HepG2 (cell line): ENCODE measurements around the gene GJB1. TPM values are rescaled to one million over a fixed set of nuclear protein-coding genes. Genes with fewer than 3 reads are reported as not detected.

ENCODE experiments used
- ATAC-seq: fragments of 200-7000 bp; cut with Tn5 transposase; 3 replicates; pipeline ENCODE4 v1.9.1; 2020; ENCODE audit warnings: mild to moderate bottlenecking, moderate library complexity
- Bru-seq: library from RNA; stranded (reverse); fragments of 400-500 nt; gene quantifications from one replicate; lab custom pipeline; 2021; lab: Mats Ljungman, UMichigan
- BruChase-seq, 2 experiments: library from RNA; stranded (reverse); fragments of 400-500 nt; gene quantifications; one replicate each; lab custom pipeline; 2021; lab: Mats Ljungman, UMichigan
- BruUV-seq: library from RNA; stranded (reverse); fragments of 400-500 nt; replicated peaks from 2 replicates; lab custom pipeline; 2021; lab: Mats Ljungman, UMichigan
- CTCF ChIA-PET: fragments of 300-600 bp; formaldehyde crosslinking; extraction: SDS; loops from one replicate; lab custom pipeline; 2021; ENCODE audit warnings: low total read pairs, inconsistent platforms, low intra/inter-chr PET ratio; lab: Yijun Ruan, JAX
- POLR2A ChIA-PET: fragments of 350-600 bp; sonication (Branson Sonifier 250); formaldehyde crosslinking; loops from one replicate; lab custom pipeline; 2020; ENCODE audit warnings: antibody characterized with exemption, inconsistent platforms; lab: Yijun Ruan, JAX
- DNase-seq: peaks from one replicate; pipeline ENCODE4 v3.0.0-alpha.2; 2015; ENCODE audit warnings: low spot score
- FAIRE-seq: peaks from 3 replicates; lab custom pipeline; 2011; peaks lifted over from hg19 to GRCh38; lab: Jason Lieb, UNC
- H2AFZ ChIP-seq: one replicate; pipeline ENCODE4 v1.6.1; 2011; ENCODE audit warnings: low read length, inconsistent platforms
- H3K27ac ChIP-seq: fragments of 300-600 bp; 3 replicates; pipeline ENCODE4 v1.8.0; 2011; ENCODE audit warnings: mixed run types, mild to moderate bottlenecking, mixed read lengths, low read length, inconsistent platforms; ENCODE audit not compliant: insufficient read depth; ENCODE audit errors: extremely low read length
- H3K27me3 ChIP-seq, 2 experiments: fragments of 200-600 bp in 1 of 2; 2 replicates in 1 of 2; 3 replicates in 1 of 2; pipeline versions ENCODE4 v1.6.0 to v1.8.0; 2011; ENCODE audit warnings: low read length in 2 of 2, mild to moderate bottlenecking in 2 of 2, moderate library complexity in 2 of 2, inconsistent platforms in 1 of 2; ENCODE audit not compliant: insufficient read depth in 2 of 2, control insufficient read depth in 1 of 2
- H3K36me3 ChIP-seq, 2 experiments: fragments of 200-600 bp in 1 of 2; replicated peaks in 1 of 2; 2 replicates in 1 of 2; 3 replicates in 1 of 2; pipeline versions ENCODE4 v1.5.1 to v1.8.0; 2011; ENCODE audit warnings: low read length in 2 of 2, inconsistent platforms in 1 of 2; ENCODE audit not compliant: insufficient read depth in 2 of 2, control insufficient read depth in 1 of 2
- H3K4me1 ChIP-seq: 2 replicates; pipeline ENCODE4 v1.5.1; 2012; ENCODE audit warnings: low read length, inconsistent platforms; ENCODE audit not compliant: insufficient read depth
- H3K4me2 ChIP-seq: 2 replicates; pipeline ENCODE4 v1.6.0; 2011; ENCODE audit warnings: low read depth, low read length, inconsistent platforms
- H3K4me3 ChIP-seq, 3 experiments: fragments of 200-600 bp in 1 of 3; sonication (generic), shearing (Covaris generic) in 1 of 3; replicated peaks in 1 of 3; 2 replicates each; pipeline ENCODE4 v1.5.1; 2011 to 2016; ENCODE audit warnings: low read length in 3 of 3, inconsistent platforms in 2 of 3, low read depth in 2 of 3, mild to moderate bottlenecking in 2 of 3, control low read depth in 1 of 3, mixed read lengths in 1 of 3; ENCODE audit not compliant: insufficient read depth in 1 of 3
- H3K79me2 ChIP-seq: one replicate; pipeline ENCODE4 v1.6.1; 2011; ENCODE audit warnings: low read length, inconsistent platforms; ENCODE audit not compliant: insufficient read depth
- H3K9ac ChIP-seq: 2 replicates; pipeline ENCODE4 v1.6.0; 2011; ENCODE audit warnings: mild to moderate bottlenecking, low read depth, low read length, inconsistent platforms; ENCODE audit not compliant: insufficient read depth
- H3K9me3 ChIP-seq: 2 replicates; pipeline ENCODE4 v1.5.1; 2012; ENCODE audit warnings: mild to moderate bottlenecking, low read length
- H4K20me1 ChIP-seq: 2 replicates; pipeline ENCODE4 v1.6.0; 2011; ENCODE audit warnings: inconsistent platforms, mild to moderate bottlenecking, low read length, moderate library complexity; ENCODE audit not compliant: insufficient read depth
- E2F5 ChIP-seq: sonication (generic); formaldehyde crosslinking; conservative IDR thresholded peaks from 2 replicates; pipeline ENCODE4 v1.4.0; 2020; ENCODE audit warnings: missing genetic modification reagents
- GATAD2A ChIP-seq: IDR thresholded peaks from 2 replicates; pipeline ENCODE4 v1.6.1; 2016
- HNRNPL ChIP-seq: fragments of 200-400 bp; formaldehyde crosslinking; IDR thresholded peaks from 2 replicates; pipeline ENCODE4 v1.6.1; 2017; ENCODE audit warnings: mild to moderate bottlenecking, low read depth, low read length
- HOXD1 ChIP-seq: sonication (generic); formaldehyde crosslinking; IDR thresholded peaks from 2 replicates; pipeline ENCODE4 v1.5.0; 2020; ENCODE audit warnings: missing genetic modification reagents
- RBFOX2 ChIP-seq: fragments of 200-400 bp; formaldehyde crosslinking; IDR thresholded peaks from 2 replicates; pipeline ENCODE4 v1.6.1; 2017; ENCODE audit warnings: low read depth, mild to moderate bottlenecking, low read length
- SRSF1 ChIP-seq: fragments of 200-400 bp; formaldehyde crosslinking; optimal IDR thresholded peaks from 2 replicates; pipeline ENCODE3; 2017; ENCODE audit warnings: mild to moderate bottlenecking, low read depth, low read length, moderate library complexity
- ZBTB43 ChIP-seq: sonication (generic); formaldehyde crosslinking; conservative IDR thresholded peaks from 2 replicates; pipeline ENCODE4 v1.4.0; 2020; ENCODE audit warnings: missing genetic modification reagents
- ZBTB8A ChIP-seq: sonication (generic); formaldehyde crosslinking; IDR thresholded peaks from 2 replicates; pipeline ENCODE4 v1.4.0; 2020; ENCODE audit warnings: mild to moderate bottlenecking, low read depth, missing genetic modification reagents, borderline replicate concordance
- ZMAT5 ChIP-seq: sonication (generic); formaldehyde crosslinking; IDR thresholded peaks from 2 replicates; pipeline ENCODE4 v1.5.0; 2020; ENCODE audit warnings: mild to moderate bottlenecking, low read depth, missing genetic modification reagents, borderline replicate concordance
- ZNF569 ChIP-seq: sonication (generic); formaldehyde crosslinking; IDR thresholded peaks from 2 replicates; pipeline ENCODE4 v1.5.0; 2020; ENCODE audit warnings: mild to moderate bottlenecking, missing genetic modification reagents, moderate library complexity, borderline replicate concordance
- ZNF572 ChIP-seq: sonication (generic); formaldehyde crosslinking; IDR thresholded peaks from 2 replicates; pipeline ENCODE4 v1.5.1; 2020; ENCODE audit warnings: mild to moderate bottlenecking, missing genetic modification reagents
- WGBS: methylation state at CpG from one replicate; pipeline ENCODE4 v1.1.6; 2017; ENCODE audit warnings: low lambda C conversion rate; 5-methylcytosine and 5-hydroxymethylcytosine counted together
- in situ Hi-C: cut with HindIII; loops from 2 replicates; pipeline ENCODE4 v1.10.0; 2017; ENCODE audit warnings: low pct_unique_long_range_greater_than_20kb; ENCODE audit not compliant: extremely low pct_ligation_motif_present
- intact Hi-C: fragments of 100-400 bp; cut with micrococcal nuclease; formaldehyde crosslinking; loops from one replicate; pipeline ENCODE4 v1.10.0; 2022; ENCODE audit not compliant: unreplicated experiment
- long read RNA-seq, 2 experiments: library from RNA in 1 of 2; library from polyadenylated mRNA in 1 of 2; stranded (forward) in 1 of 2; unstranded in 1 of 2; transcript quantifications; one replicate each; pipeline ENCODE4 v2.0.0, GENCODE V29; 2019 to 2022
- polyA minus RNA-seq, 3 experiments: library from RNA; depleted of rRNA, polyadenylated mRNA; stranded (reverse); fragments of >200 nt; gene quantifications; 2 replicates each; pipeline ENCODE4 v1.2.3, GENCODE V29; 2011; ENCODE audit warnings: low replicate concordance in 1 of 3
- polyA plus RNA-seq, 8 experiments: library from polyadenylated mRNA; depleted of rRNA in 3 of 8; stranded (reverse) in 7 of 8; unstranded in 1 of 8; fragments of >200 nt; fragmentation: Illumina TruSeq in 4 of 8; extraction: Trizol in 4 of 8; gene quantifications; 2 replicates each; pipeline versions ENCODE4 v1.2.1 to v1.2.3, GENCODE V29; 2011 to 2016; ENCODE audit warnings: low read depth in 4 of 8, missing spikeins in 1 of 8, mixed read lengths in 1 of 8; ENCODE audit not compliant: insufficient read depth in 1 of 8
- total RNA-seq, 5 experiments: library from RNA; depleted of rRNA; stranded (reverse); fragments of >200 nt; fragmentation: Illumina TruSeq; extraction: Trizol; gene quantifications; 2 replicates each; pipeline ENCODE4 v1.2.3, GENCODE V29; 2016; ENCODE audit warnings: low read depth in 1 of 5
- TF ChIP-seq, protein P1 (sequence below): sonication (generic); formaldehyde crosslinking; IDR thresholded peaks from 2 replicates; pipeline ENCODE4 v1.5.1; 2020; ENCODE audit warnings: mild to moderate bottlenecking, missing genetic modification reagents, moderate library complexity

Gene GJB1
- total RNA-seq (2016; rRNA removed; fragmentation: Illumina TruSeq; extraction: Trizol): 47.8 and 111 TPM in 2 replicates
- 30.0 and 31.9 TPM in 2 replicates for total RNA-seq (2016; cell fraction: cytosol; rRNA removed; fragmentation: Illumina TruSeq; extraction: Trizol; ENCODE audit: low read depth)
- 43.6 and 115 TPM in 2 replicates for total RNA-seq (2016; cell fraction: insoluble cytoplasmic fraction; rRNA removed; fragmentation: Illumina TruSeq; extraction: Trizol)
- total RNA-seq (2016; cell fraction: membrane; rRNA removed; fragmentation: Illumina TruSeq; extraction: Trizol): 50.9 and 52.8 TPM in 2 replicates
- 68.5 and 79.5 TPM in 2 replicates for total RNA-seq (2016; cell fraction: nucleus; rRNA removed; fragmentation: Illumina TruSeq; extraction: Trizol)
- polyA plus RNA-seq (2011; rRNA removed): 161 and 197 TPM in 2 replicates
- 307 and 330 TPM in 2 replicates for polyA plus RNA-seq (2011; cell fraction: cytosol; rRNA removed)
- 86.1 and 111 TPM in 2 replicates for polyA plus RNA-seq (2011; cell fraction: nucleus; rRNA removed)
- 102 and 110 TPM in 2 replicates for polyA plus RNA-seq (2012)
- polyA plus RNA-seq (2016; cell fraction: cytosol; fragmentation: Illumina TruSeq; extraction: Trizol; ENCODE audit: low read depth): 39.6 and 40.8 TPM in 2 replicates
- 45.8 and 50.6 TPM in 2 replicates for polyA plus RNA-seq (2016; cell fraction: insoluble cytoplasmic fraction; fragmentation: Illumina TruSeq; extraction: Trizol; ENCODE audit: low read depth)
- polyA plus RNA-seq (2016; cell fraction: membrane; fragmentation: Illumina TruSeq; extraction: Trizol; ENCODE audit: low read depth): 50.7 and 51.5 TPM in 2 replicates
- polyA plus RNA-seq (2016; cell fraction: nucleus; fragmentation: Illumina TruSeq; extraction: Trizol; ENCODE audit: insufficient read depth, low read depth): 115 and 127 TPM in 2 replicates
- polyA minus RNA-seq (2011; rRNA and poly(A)+ RNA removed; ENCODE audit: low replicate concordance): 332 TPM in 1 of 2 replicates, not detected in the other
- polyA minus RNA-seq (2011; cell fraction: cytosol; rRNA and poly(A)+ RNA removed): 64.5 and 82.6 TPM in 2 replicates
- polyA minus RNA-seq (2011; cell fraction: nucleus; rRNA and poly(A)+ RNA removed): 18.2 and 29.2 TPM in 2 replicates
- percentile 68 among the genes with signal in this experiment for Bru-seq, nascent RNA
- BruChase-seq, experiment 1, labeled RNA remaining after a 6-hour chase: percentile 70 among the genes with signal in this experiment
- percentile 63 among the genes with signal in this experiment for BruChase-seq, experiment 2, labeled RNA remaining after a 2-hour chase
- long read RNA-seq, experiment 1, transcript GJB1-207 (2 exons, 1,603 nt): major isoform, 180 of 200 reads
- long read RNA-seq, experiment 1, partial matches to known transcripts: 15 of 200 reads
- long read RNA-seq, experiment 1, other reads (novel, unspliced or antisense): 4 of 200 reads
- long read RNA-seq, experiment 2, transcript GJB1-207 (2 exons, 1,603 nt): major isoform, 137 of 187 reads
- long read RNA-seq, experiment 2, partial matches to known transcripts: 39 of 187 reads
- long read RNA-seq, experiment 2, other reads (novel, unspliced or antisense): 2 of 187 reads

GRCh38 chrX:71222929-71223328, at the start of gene GJB1:
GJB1 (plus strand) TSS chrX:71223224; CDS start chrX:71223708, 484 bp downstream.
- Histone ChIP-seq H3K36me3 (no peaks in the 10 kb centered on the region), H4K20me1 (no peaks in the 10 kb centered on the region), H3K27me3 (no peaks in the 10 kb centered on the region), H3K9me3 (no peaks in the 10 kb centered on the region), H2AFZ (no peak within 1 kb of the TSS), H3K4me3 (no peak within 1 kb of the TSS), H3K27ac (peak within 1 kb of the TSS; percentile 78), H3K4me1 (peaks cover 77% of the 10 kb centered on the region), H3K4me2 (peak within 1 kb of the TSS; percentile 61; the same call in 1 of the 2 replicates), H3K9ac (no peak within 1 kb of the TSS), H3K79me2 (peaks cover 6% of the 10 kb centered on the region)
- FAIRE-seq (no peak), DNase-seq (no peak), ATAC-seq (no peak)
- in situ Hi-C loops: loop anchor here (10.0 kb wide), 1 partner anchor 62 kb away; the partner anchor contains the start of gene NONO
- BruUV-seq: no TSS peak
- 82% methylated on average over 16 of the region's 18 CpGs for WGBS
- POLR2A ChIA-PET: interaction anchor here (1.0 to 7.1 kb wide), 2 partner anchors 8 to 41 kb away, joined by 3 to 61 read pairs; no protein-coding TSS in a partner anchor
- intact Hi-C loops: no loop called here
- CTCF ChIA-PET: no interaction called here
- TF ChIP-seq HOXD1 (CRISPR knock-in tag) (no peak), SRSF1 (peak; percentile 92), HNRNPL (peak; percentile 82; the same call in 1 of the 2 replicates), RBFOX2 (peak; percentile 50), E2F5 (CRISPR knock-in tag) (no peak), ZNF569 (CRISPR knock-in tag) (no peak), ZMAT5 (no peak), ZNF572 (CRISPR knock-in tag) (no peak), GATAD2A (CRISPR knock-in tag) (no peak), ZBTB43 (no peak), ZBTB8A (no peak)
- TF ChIP-seq, protein P1, sequence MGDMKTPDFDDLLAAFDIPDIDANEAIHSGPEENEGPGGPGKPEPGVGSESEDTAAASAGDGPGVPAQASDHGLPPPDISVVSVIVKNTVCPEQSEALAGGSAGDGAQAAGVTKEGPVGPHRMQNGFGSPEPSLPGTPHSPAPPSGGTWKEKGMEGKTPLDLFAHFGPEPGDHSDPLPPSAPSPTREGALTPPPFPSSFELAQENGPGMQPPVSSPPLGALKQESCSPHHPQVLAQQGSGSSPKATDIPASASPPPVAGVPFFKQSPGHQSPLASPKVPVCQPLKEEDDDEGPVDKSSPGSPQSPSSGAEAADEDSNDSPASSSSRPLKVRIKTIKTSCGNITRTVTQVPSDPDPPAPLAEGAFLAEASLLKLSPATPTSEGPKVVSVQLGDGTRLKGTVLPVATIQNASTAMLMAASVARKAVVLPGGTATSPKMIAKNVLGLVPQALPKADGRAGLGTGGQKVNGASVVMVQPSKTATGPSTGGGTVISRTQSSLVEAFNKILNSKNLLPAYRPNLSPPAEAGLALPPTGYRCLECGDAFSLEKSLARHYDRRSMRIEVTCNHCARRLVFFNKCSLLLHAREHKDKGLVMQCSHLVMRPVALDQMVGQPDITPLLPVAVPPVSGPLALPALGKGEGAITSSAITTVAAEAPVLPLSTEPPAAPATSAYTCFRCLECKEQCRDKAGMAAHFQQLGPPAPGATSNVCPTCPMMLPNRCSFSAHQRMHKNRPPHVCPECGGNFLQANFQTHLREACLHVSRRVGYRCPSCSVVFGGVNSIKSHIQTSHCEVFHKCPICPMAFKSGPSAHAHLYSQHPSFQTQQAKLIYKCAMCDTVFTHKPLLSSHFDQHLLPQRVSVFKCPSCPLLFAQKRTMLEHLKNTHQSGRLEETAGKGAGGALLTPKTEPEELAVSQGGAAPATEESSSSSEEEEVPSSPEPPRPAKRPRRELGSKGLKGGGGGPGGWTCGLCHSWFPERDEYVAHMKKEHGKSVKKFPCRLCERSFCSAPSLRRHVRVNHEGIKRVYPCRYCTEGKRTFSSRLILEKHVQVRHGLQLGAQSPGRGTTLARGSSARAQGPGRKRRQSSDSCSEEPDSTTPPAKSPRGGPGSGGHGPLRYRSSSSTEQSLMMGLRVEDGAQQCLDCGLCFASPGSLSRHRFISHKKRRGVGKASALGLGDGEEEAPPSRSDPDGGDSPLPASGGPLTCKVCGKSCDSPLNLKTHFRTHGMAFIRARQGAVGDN (CRISPR knock-in tag): peak; percentile 19; the same call in 1 of the 2 replicates
